HepG2 (cell line): ENCODE measurements around the gene GSTT2B. TPM values are rescaled to one million over a fixed set of nuclear protein-coding genes. Genes with fewer than 3 reads are reported as not detected.

ENCODE experiments used
- ATAC-seq: fragments of 200-7000 bp; cut with Tn5 transposase; 3 replicates; pipeline ENCODE4 v1.9.1; 2020; ENCODE audit warnings: mild to moderate bottlenecking, moderate library complexity
- BruUV-seq: library from RNA; stranded (reverse); fragments of 400-500 nt; replicated peaks from 2 replicates; lab custom pipeline; 2021; lab: Mats Ljungman, UMichigan
- CTCF ChIA-PET: fragments of 300-600 bp; formaldehyde crosslinking; extraction: SDS; loops from one replicate; lab custom pipeline; 2021; ENCODE audit warnings: low total read pairs, inconsistent platforms, low intra/inter-chr PET ratio; lab: Yijun Ruan, JAX
- POLR2A ChIA-PET: fragments of 350-600 bp; sonication (Branson Sonifier 250); formaldehyde crosslinking; loops from one replicate; lab custom pipeline; 2020; ENCODE audit warnings: antibody characterized with exemption, inconsistent platforms; lab: Yijun Ruan, JAX
- DNase-seq: peaks from one replicate; pipeline ENCODE4 v3.0.0-alpha.2; 2015; ENCODE audit warnings: low spot score
- FAIRE-seq: peaks from 3 replicates; lab custom pipeline; 2011; peaks lifted over from hg19 to GRCh38; lab: Jason Lieb, UNC
- H2AFZ ChIP-seq: one replicate; pipeline ENCODE4 v1.6.1; 2011; ENCODE audit warnings: low read length, inconsistent platforms
- H3K27ac ChIP-seq: fragments of 300-600 bp; 3 replicates; pipeline ENCODE4 v1.8.0; 2011; ENCODE audit warnings: mixed run types, mild to moderate bottlenecking, mixed read lengths, low read length, inconsistent platforms; ENCODE audit not compliant: insufficient read depth; ENCODE audit errors: extremely low read length
- H3K27me3 ChIP-seq, 2 experiments: fragments of 200-600 bp in 1 of 2; 2 replicates in 1 of 2; 3 replicates in 1 of 2; pipeline versions ENCODE4 v1.6.0 to v1.8.0; 2011; ENCODE audit warnings: low read length in 2 of 2, mild to moderate bottlenecking in 2 of 2, moderate library complexity in 2 of 2, inconsistent platforms in 1 of 2; ENCODE audit not compliant: insufficient read depth in 2 of 2, control insufficient read depth in 1 of 2
- H3K36me3 ChIP-seq, 2 experiments: fragments of 200-600 bp in 1 of 2; replicated peaks in 1 of 2; 2 replicates in 1 of 2; 3 replicates in 1 of 2; pipeline versions ENCODE4 v1.5.1 to v1.8.0; 2011; ENCODE audit warnings: low read length in 2 of 2, inconsistent platforms in 1 of 2; ENCODE audit not compliant: insufficient read depth in 2 of 2, control insufficient read depth in 1 of 2
- H3K4me1 ChIP-seq: 2 replicates; pipeline ENCODE4 v1.5.1; 2012; ENCODE audit warnings: low read length, inconsistent platforms; ENCODE audit not compliant: insufficient read depth
- H3K4me2 ChIP-seq: 2 replicates; pipeline ENCODE4 v1.6.0; 2011; ENCODE audit warnings: low read depth, low read length, inconsistent platforms
- H3K4me3 ChIP-seq, 3 experiments: fragments of 200-600 bp in 1 of 3; sonication (generic), shearing (Covaris generic) in 1 of 3; replicated peaks in 1 of 3; 2 replicates each; pipeline ENCODE4 v1.5.1; 2011 to 2016; ENCODE audit warnings: low read length in 3 of 3, inconsistent platforms in 2 of 3, low read depth in 2 of 3, mild to moderate bottlenecking in 2 of 3, control low read depth in 1 of 3, mixed read lengths in 1 of 3; ENCODE audit not compliant: insufficient read depth in 1 of 3
- H3K79me2 ChIP-seq: one replicate; pipeline ENCODE4 v1.6.1; 2011; ENCODE audit warnings: low read length, inconsistent platforms; ENCODE audit not compliant: insufficient read depth
- H3K9ac ChIP-seq: 2 replicates; pipeline ENCODE4 v1.6.0; 2011; ENCODE audit warnings: mild to moderate bottlenecking, low read depth, low read length, inconsistent platforms; ENCODE audit not compliant: insufficient read depth
- H3K9me3 ChIP-seq: 2 replicates; pipeline ENCODE4 v1.5.1; 2012; ENCODE audit warnings: mild to moderate bottlenecking, low read length
- H4K20me1 ChIP-seq: 2 replicates; pipeline ENCODE4 v1.6.0; 2011; ENCODE audit warnings: inconsistent platforms, mild to moderate bottlenecking, low read length, moderate library complexity; ENCODE audit not compliant: insufficient read depth
- ATF2 ChIP-seq: sonication (generic); formaldehyde crosslinking; IDR thresholded peaks from 2 replicates; pipeline ENCODE4 v1.4.0; 2020; ENCODE audit warnings: missing genetic modification reagents
- CSRNP1 ChIP-seq: sonication (generic); formaldehyde crosslinking; IDR thresholded peaks from 2 replicates; pipeline ENCODE4 v1.8.1; 2023; ENCODE audit warnings: mild to moderate bottlenecking, missing genetic modification reagents
- IRF9 ChIP-seq: sonication (generic); formaldehyde crosslinking; IDR thresholded peaks from 2 replicates; pipeline ENCODE4 v1.8.0; 2022; ENCODE audit warnings: missing genetic modification reagents, mild to moderate bottlenecking, borderline replicate concordance
- RARA ChIP-seq: IDR thresholded peaks from 2 replicates; pipeline ENCODE4 v1.6.1; 2016; ENCODE audit warnings: missing genetic modification reagents, missing compliant biosample characterization
- ZNF775 ChIP-seq: sonication (generic); formaldehyde crosslinking; IDR thresholded peaks from 2 replicates; pipeline ENCODE4 v1.4.0; 2020; ENCODE audit warnings: missing genetic modification reagents, mild to moderate bottlenecking, moderate library complexity, borderline replicate concordance
- WGBS: methylation state at CpG from one replicate; pipeline ENCODE4 v1.1.6; 2017; ENCODE audit warnings: low lambda C conversion rate; 5-methylcytosine and 5-hydroxymethylcytosine counted together
- in situ Hi-C: cut with HindIII; loops from 2 replicates; pipeline ENCODE4 v1.10.0; 2017; ENCODE audit warnings: low pct_unique_long_range_greater_than_20kb; ENCODE audit not compliant: extremely low pct_ligation_motif_present
- intact Hi-C: fragments of 100-400 bp; cut with micrococcal nuclease; formaldehyde crosslinking; loops from one replicate; pipeline ENCODE4 v1.10.0; 2022; ENCODE audit not compliant: unreplicated experiment
- polyA plus RNA-seq, 8 experiments: library from polyadenylated mRNA; depleted of rRNA in 3 of 8; stranded (reverse) in 7 of 8; unstranded in 1 of 8; fragments of >200 nt; fragmentation: Illumina TruSeq in 4 of 8; extraction: Trizol in 4 of 8; gene quantifications; 2 replicates each; pipeline versions ENCODE4 v1.2.1 to v1.2.3, GENCODE V29; 2011 to 2016; ENCODE audit warnings: low read depth in 4 of 8, missing spikeins in 1 of 8, mixed read lengths in 1 of 8; ENCODE audit not compliant: insufficient read depth in 1 of 8
- total RNA-seq, 5 experiments: library from RNA; depleted of rRNA; stranded (reverse); fragments of >200 nt; fragmentation: Illumina TruSeq; extraction: Trizol; gene quantifications; 2 replicates each; pipeline ENCODE4 v1.2.3, GENCODE V29; 2016; ENCODE audit warnings: low read depth in 1 of 5

Gene GSTT2B
- total and polyA plus RNA-seq, 2 of the 13 experiments (the other 11 are each of a cell fraction or from before 2014, with no cell fraction given): 1.5 to 3.9 TPM

GRCh38 chr22:24002272-24002671 lies 41.3 kb upstream of the GSTT2B start:
- no peak for FAIRE-seq
- CTCF ChIA-PET: no interaction called here
- in situ Hi-C loops: no loop called here

More at GRCh38 chr22:24002272-24002671, 41.3 kb upstream of the GSTT2B start:
- BruUV-seq: no TSS peak
- Histone ChIP-seq H3K4me1 (peaks cover 59% of the 10 kb centered on the region), H3K27me3 (no peaks in the 10 kb centered on the region), H3K36me3 (no peaks in the 10 kb centered on the region), H3K9me3 (no peaks in the 10 kb centered on the region), H3K4me2 (no peak overlapping the region), H4K20me1 (no peaks in the 10 kb centered on the region), H2AFZ (no peak overlapping the region), H3K79me2 (no peaks in the 10 kb centered on the region), H3K9ac (no peak overlapping the region), H3K4me3 (no peak overlapping the region), H3K27ac (no peak overlapping the region)
- intact Hi-C loops: no loop called here
- TF ChIP-seq ZNF775 (no peak), RARA (peak; percentile 11; the same call in 1 of the 2 replicates), IRF9 (0 out of 2 replicates have a peak, but pooled peaks have one; percentile 31), CSRNP1 (no peak), ATF2 (CRISPR knock-in tag) (no peak)
- POLR2A ChIA-PET: interaction anchor here (1.4 kb wide), 1 partner anchor 8 kb away, joined by 5 read pairs; the partner anchor contains the start of gene CABIN1
- ATAC-seq (no peak), DNase-seq (no peak)
- WGBS: 61% methylated on average over 10 of the region's 10 CpGs
